Urinary bladder (tissue), 4 donors: ENCODE data around the gene THEM4. TPM values are rescaled to one million over a fixed set of nuclear protein-coding genes. Genes with fewer than 3 reads are reported as not detected.

ENCODE experiments used
- DNase-seq: peaks from one replicate; pipeline ENCODE4 v3.0.0-alpha.2; 2015; ENCODE audit errors: extremely low spot score
- H3K27ac ChIP-seq: one replicate; pipeline ENCODE4 v1.5.1; 2013; ENCODE audit warnings: low read depth, mild to moderate bottlenecking, moderate library complexity
- H3K36me3 ChIP-seq: one replicate; pipeline ENCODE4 v1.6.1; 2013; ENCODE audit warnings: mild to moderate bottlenecking, moderate library complexity; ENCODE audit not compliant: insufficient read depth
- H3K4me1 ChIP-seq: one replicate; pipeline ENCODE4 v1.6.1; 2013; ENCODE audit warnings: mild to moderate bottlenecking, moderate library complexity; ENCODE audit not compliant: insufficient read depth
- H3K4me3 ChIP-seq: one replicate; pipeline ENCODE4 v1.5.1; 2013; ENCODE audit warnings: low read depth, low read length
- WGBS: extraction: QIAGEN DNeasy Blood & Tissue Kit; methylation state at CpG from one replicate; pipeline ENCODE4 v1.1.7; 2013; 5-methylcytosine and 5-hydroxymethylcytosine counted together
- polyA plus RNA-seq: library from polyadenylated mRNA; stranded (reverse); fragments of 200-250 nt; gene quantifications from one replicate; pipeline ENCODE4 v1.2.3, GENCODE V29; 2013
- total RNA-seq: library from RNA; depleted of rRNA; stranded (reverse); fragments of >200 nt; gene quantifications from one replicate; pipeline ENCODE4 v1.2.3, GENCODE V29; 2014
- donor health status: healthy with polysubstance abuse.
- donor health status: healthy.

Gene THEM4
- total RNA-seq: 16.5 TPM
- 12.5 TPM for polyA plus RNA-seq

- H3K36me3 ChIP-seq: no peaks in the 10 kb centered on the region
- H3K27ac ChIP-seq: peak within 1 kb of the TSS; percentile 75
- H3K4me1 ChIP-seq: no peaks in the 10 kb centered on the region
- WGBS: 1% methylated on average over 73 of the region's 73 CpGs
- peak; percentile 80 for DNase-seq
- peak within 1 kb of the TSS; percentile 56 for H3K4me3 ChIP-seq
Measured at GRCh38 chr1:151909167-151910149, at the start of gene THEM4. THEM4 (minus strand) TSS chr1:151909511; CDS start chr1:151909458, 53 bp downstream.

- no peaks in the 10 kb centered on the region for H3K4me1 ChIP-seq
- H3K4me3 ChIP-seq: no peak overlapping the region
- DNase-seq: no peak
- WGBS: 72% methylated on average over 2 of the region's 2 CpGs
- no peak overlapping the region for H3K27ac ChIP-seq
- H3K36me3 ChIP-seq: no peaks in the 10 kb centered on the region
Measured at GRCh38 chr1:151958959-151959358, 49.6 kb upstream of the THEM4 start.

- Histone ChIP-seq H3K27ac (no peak overlapping the region), H3K4me1 (no peaks in the 10 kb centered on the region), H3K36me3 (no peaks in the 10 kb centered on the region), H3K4me3 (no peak overlapping the region)
- 69% methylated on average over 3 of the region's 3 CpGs for WGBS
- DNase-seq: no peak
Measured at GRCh38 chr1:151956957-151957497, 47.7 kb upstream of the THEM4 start.

DNA sequence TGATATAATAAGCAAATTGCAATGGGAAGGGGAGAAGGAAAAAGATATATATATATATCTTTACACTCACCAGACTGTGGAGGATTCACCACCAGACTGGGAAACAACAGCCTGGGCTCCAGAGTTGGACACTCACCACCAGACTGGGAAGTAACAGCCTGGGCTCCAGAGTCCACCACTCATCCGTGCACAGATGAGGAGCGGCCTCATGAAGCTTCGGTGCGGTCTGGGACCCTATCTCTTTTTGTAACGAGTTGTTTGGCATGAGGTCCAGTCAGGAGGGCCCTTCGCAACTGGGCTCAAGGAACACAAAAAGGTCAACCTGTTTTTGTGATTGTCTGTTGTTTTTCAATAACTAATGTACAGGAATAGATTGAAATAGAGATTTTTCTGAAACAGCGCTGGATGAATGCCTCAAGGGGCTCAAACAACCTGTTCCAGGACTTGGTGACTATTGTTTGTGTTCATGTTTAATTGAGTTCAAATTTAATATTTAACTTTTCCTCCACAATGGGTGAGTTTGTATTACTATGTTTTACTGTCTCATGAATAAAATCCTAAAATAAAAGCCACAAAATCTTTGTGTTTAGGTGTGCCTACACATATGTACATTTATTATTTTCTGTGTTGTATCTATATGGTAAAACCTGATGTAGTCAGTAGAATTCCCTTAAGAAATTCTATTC, 44.2 kb upstream of the THEM4 start:
- no peak for DNase-seq
- WGBS: 79% methylated on average over 7 of the region's 7 CpGs
- Histone ChIP-seq H3K36me3 (no peaks in the 10 kb centered on the region), H3K4me3 (no peak overlapping the region), H3K4me1 (no peaks in the 10 kb centered on the region), H3K27ac (no peak overlapping the region)

GRCh38 chr1:151952811-151953210, 43.5 kb upstream of the THEM4 start:
- 79% methylated on average over 1 of the region's 1 CpG for WGBS
- H3K4me1 ChIP-seq: no peaks in the 10 kb centered on the region
- DNase-seq: no peak
- no peaks in the 10 kb centered on the region for H3K36me3 ChIP-seq
- no peak overlapping the region for H3K27ac ChIP-seq
- no peak overlapping the region for H3K4me3 ChIP-seq

DNA sequence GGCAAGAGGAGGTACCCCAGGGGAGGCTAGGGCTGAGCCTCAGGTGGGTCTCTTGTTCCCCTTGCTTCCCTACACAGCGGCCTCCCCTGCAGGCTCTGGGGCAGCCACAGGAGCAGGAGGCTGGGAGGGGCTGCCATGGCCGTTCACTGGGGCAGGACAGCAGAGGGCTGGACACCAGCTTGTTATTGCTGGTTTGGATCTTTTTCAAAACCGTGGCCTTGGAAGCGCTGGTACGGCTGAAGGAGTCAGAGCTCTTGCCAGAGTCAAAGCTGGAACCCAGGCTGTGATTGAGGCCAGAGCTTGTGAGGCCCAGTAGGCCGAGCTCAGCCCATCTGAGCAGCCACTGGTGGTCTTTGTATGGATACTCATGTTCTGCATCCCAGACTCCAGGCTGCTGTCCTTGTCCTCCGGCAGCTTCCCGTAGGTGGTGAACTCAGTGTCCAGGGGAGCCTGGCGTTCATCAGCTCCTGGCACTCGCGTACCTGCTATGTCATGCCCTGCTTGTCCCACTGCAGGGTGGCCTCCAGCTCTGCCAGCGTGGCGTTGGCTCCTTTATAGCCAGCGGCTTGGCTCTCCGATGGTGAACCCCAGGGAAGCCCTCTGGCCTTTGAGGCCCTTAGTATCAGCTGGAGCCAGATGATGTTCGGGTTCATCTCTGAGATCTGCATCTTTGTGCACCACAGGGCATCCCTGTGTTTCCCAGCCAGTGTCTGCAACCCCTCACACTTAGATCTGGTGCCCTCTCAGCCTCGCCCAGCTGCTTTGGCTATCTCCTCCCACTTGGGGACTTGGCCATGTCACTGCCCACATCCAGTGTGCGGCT, 40.3 kb upstream of the THEM4 start:
- 92% methylated on average over 18 of the region's 18 CpGs for WGBS
- no peak for DNase-seq
- Histone ChIP-seq H3K4me3 (no peak overlapping the region), H3K4me1 (no peaks in the 10 kb centered on the region), H3K27ac (no peak overlapping the region), H3K36me3 (no peaks in the 10 kb centered on the region)

DNA sequence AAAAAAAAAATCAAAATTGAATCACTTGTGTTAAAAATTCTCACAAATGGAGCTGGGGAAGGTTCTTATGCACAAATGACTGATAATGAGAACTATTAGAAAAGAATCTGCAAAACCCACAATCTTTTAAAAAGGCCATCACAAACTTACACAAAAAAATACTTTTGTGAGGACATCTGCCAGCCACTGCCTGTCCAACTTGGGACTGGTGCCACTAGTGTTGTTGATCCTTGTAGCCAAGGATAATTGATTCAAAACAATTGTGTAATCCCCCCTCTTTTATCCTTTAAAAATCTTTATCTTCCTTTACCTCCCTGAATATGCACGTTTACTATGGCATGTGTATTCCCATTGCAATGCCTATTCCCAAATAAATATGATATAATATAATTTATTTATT, 39.2 kb upstream of the THEM4 start:
- H3K27ac ChIP-seq: no peak overlapping the region
- H3K4me1 ChIP-seq: peaks cover 1% of the 10 kb centered on the region
- H3K36me3 ChIP-seq: no peaks in the 10 kb centered on the region
- WGBS: 69% methylated on average over 1 of the region's 1 CpG
- no peak overlapping the region for H3K4me3 ChIP-seq
- no peak for DNase-seq

- Histone ChIP-seq H3K4me1 (peaks cover 1% of the 10 kb centered on the region), H3K27ac (no peak overlapping the region), H3K36me3 (no peaks in the 10 kb centered on the region), H3K4me3 (no peak overlapping the region)
- 73% methylated on average over 2 of the region's 2 CpGs for WGBS
- no peak for DNase-seq
Measured at GRCh38 chr1:151947140-151947539, 37.8 kb upstream of the THEM4 start.

DNA sequence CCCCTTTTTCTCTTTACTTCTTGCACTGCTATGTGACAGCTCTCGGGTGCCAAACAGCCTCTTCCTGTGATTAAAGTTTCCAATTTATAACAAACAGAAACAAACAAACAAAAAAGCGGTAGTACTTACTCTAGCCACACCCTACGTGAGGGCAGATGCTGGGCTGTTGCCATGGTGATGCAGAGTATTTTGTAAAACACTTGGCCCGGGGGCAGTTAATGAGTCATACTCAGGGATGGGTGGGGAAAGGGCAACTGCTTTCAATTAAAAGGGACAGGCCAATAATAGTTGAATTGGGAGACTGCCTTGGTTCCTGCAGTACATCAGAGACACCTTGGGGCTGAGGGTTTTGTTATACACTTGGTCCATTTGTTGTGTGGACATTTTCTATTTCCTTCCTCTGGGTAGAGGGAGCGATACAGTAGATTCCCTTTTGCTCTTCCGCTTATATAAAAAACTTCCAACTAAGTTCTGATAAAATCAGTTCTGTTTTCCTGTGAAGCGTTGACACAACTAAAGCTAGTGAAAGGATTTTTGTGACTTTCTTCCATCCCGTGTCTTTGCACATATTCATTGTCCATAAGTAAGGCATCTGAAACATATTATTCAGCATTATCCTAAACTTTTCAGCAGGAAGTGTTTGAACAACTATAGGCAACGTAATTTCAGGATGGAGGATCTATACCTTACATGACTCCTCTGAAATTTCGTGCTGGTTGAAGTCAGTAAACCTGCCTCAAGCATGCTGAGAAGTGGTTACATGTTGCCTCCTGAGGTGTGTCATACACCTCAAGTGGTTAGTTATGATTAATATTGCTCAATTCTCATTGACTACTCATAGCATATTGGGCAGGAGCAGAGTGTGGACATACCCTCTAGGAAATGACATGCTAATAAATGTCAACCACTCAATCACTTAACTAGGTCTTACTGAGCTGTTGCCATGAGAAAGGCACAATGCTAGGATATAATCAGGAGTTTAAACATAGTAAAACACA, 36.7 kb upstream of the THEM4 start:
- peak; percentile 80 for DNase-seq
- 24% methylated on average over 10 of the region's 10 CpGs for WGBS
- Histone ChIP-seq H3K4me1 (peaks cover 1% of the 10 kb centered on the region), H3K27ac (no peak overlapping the region), H3K36me3 (no peaks in the 10 kb centered on the region), H3K4me3 (no peak overlapping the region)

GRCh38 chr1:151944857-151945575, 35.7 kb upstream of the THEM4 start:
- Histone ChIP-seq H3K4me1 (peaks cover 1% of the 10 kb centered on the region), H3K4me3 (no peak overlapping the region), H3K27ac (peak overlapping the region; percentile 42), H3K36me3 (no peaks in the 10 kb centered on the region)
- DNase-seq: no peak
- 60% methylated on average over 3 of the region's 3 CpGs for WGBS

GRCh38 chr1:151944126-151944856, 35.0 kb upstream of the THEM4 start:
- Histone ChIP-seq H3K4me1 (peaks cover 1% of the 10 kb centered on the region), H3K4me3 (no peak overlapping the region), H3K27ac (peak overlapping the region; percentile 68), H3K36me3 (no peaks in the 10 kb centered on the region)
- whole genome bisulfite sequencing: 40% methylated on average over 7 of the region's 7 CpGs
- no peak for DNase-seq
